ENCODE results near the gene TMEM270. TPM values are rescaled to one million over a fixed set of nuclear protein-coding genes. Genes with fewer than 3 reads are reported as not detected.
"Not testable (repeated sequence)": the region's sequence is repeated elsewhere in the genome, so short reads cannot be mapped to it uniquely, and the experiment has no call there.

TMEM270 gene
- total RNA-seq, 1 donor from 2014 or later = not detected

- peaks cover 13% of the 10 kb centered on the region for H3K27me3 Mint-ChIP-seq (ENCODE audit: unreplicated experiment)
- TF ChIP-seq CTCF (IDR thresholded peaks at IDR 0.05; ENCODE audit: partially characterized antibody, unreplicated experiment) = no peak
- peaks cover 2% of the 10 kb centered on the region for H3K9me3 Mint-ChIP-seq (ENCODE audit: unreplicated experiment)
- no peak overlapping the region for H3K4me3 Mint-ChIP-seq (ENCODE audit: unreplicated experiment)
- H3K4me1 Mint-ChIP-seq (ENCODE audit: low read depth, unreplicated experiment) = peaks cover 1% of the 10 kb centered on the region
- H3K27ac Mint-ChIP-seq (ENCODE audit: unreplicated experiment) = no peak overlapping the region
- no peak for DNase-seq
- no peaks in the 10 kb centered on the region for H3K36me3 Mint-ChIP-seq (ENCODE audit: unreplicated experiment)
Measured at GRCh38 chr7:73820013-73820412, 40.9 kb upstream of the TMEM270 start.

- H3K9me3 Mint-ChIP-seq (ENCODE audit: unreplicated experiment); H3K4me1 Mint-ChIP-seq (ENCODE audit: low read depth, unreplicated experiment); H3K27ac Mint-ChIP-seq (ENCODE audit: unreplicated experiment); DNase-seq; H3K36me3 Mint-ChIP-seq (ENCODE audit: unreplicated experiment); H3K4me3 Mint-ChIP-seq (ENCODE audit: unreplicated experiment): not testable (repeated sequence)
- peaks cover 12% of the 10 kb centered on the region for H3K27me3 Mint-ChIP-seq (ENCODE audit: unreplicated experiment)
Measured at GRCh38 chr7:73821597-73822285, 39.2 kb upstream of the TMEM270 start.

DNA sequence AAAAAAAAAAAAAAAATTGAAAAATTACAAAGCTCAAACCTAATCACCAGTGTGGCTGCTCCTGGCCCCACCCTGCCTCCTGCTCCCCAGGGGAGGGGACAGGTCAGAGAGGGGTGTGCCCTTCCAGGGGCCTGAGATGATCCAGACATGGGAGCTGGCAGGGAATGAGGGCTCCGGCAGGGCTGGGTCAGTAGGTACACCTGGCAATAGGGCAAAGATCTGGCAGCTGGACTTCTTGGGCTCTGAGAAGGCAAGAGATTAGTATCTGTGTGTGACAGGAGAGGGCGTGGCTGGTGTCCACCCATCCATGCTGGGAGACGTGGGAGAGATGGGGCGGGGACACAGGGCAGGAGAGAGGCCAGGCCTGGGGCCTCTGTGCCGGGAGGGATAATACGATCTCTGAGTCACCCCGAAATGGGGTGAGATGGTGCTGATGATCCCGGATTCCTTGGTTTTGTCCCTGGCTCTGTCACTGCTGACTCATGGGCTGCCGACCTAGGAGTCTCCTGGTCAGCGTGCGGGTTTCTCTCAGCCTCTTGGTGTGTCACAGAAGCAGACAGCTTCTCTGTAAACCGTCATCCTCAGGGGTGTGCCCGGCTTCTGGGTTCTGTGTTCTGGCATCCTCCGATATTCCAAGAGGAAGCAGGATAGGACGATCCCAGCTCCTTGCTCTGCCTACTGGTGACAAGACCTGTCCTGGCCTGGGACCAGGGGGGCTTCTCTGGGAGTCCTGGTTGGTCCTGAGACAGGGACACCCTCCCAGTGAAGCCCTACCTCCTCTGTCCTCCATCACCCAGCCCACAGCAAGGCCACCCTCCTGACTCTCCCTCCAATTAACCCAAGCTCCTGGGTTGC lies 38.4 kb upstream of the TMEM270 start:
- no peak for TF ChIP-seq CTCF (IDR thresholded peaks at IDR 0.05; ENCODE audit: partially characterized antibody, unreplicated experiment)
- no peaks in the 10 kb centered on the region for H3K36me3 Mint-ChIP-seq (ENCODE audit: unreplicated experiment)
- DNase-seq = no peak
- no peak overlapping the region for H3K4me3 Mint-ChIP-seq (ENCODE audit: unreplicated experiment)
- H3K9me3 Mint-ChIP-seq (ENCODE audit: unreplicated experiment) = peaks cover 2% of the 10 kb centered on the region
- H3K27me3 Mint-ChIP-seq (ENCODE audit: unreplicated experiment) = peaks cover 13% of the 10 kb centered on the region
- H3K4me1 Mint-ChIP-seq (ENCODE audit: low read depth, unreplicated experiment) = peaks cover 1% of the 10 kb centered on the region
- H3K27ac Mint-ChIP-seq (ENCODE audit: unreplicated experiment) = no peak overlapping the region

GRCh38 chr7:73823257-73823656 lies 37.7 kb upstream of the TMEM270 start:
- no peak for TF ChIP-seq CTCF (IDR thresholded peaks at IDR 0.05; ENCODE audit: partially characterized antibody, unreplicated experiment)
- peaks cover 13% of the 10 kb centered on the region for H3K27me3 Mint-ChIP-seq (ENCODE audit: unreplicated experiment)
- DNase-seq = no peak
- H3K4me3 Mint-ChIP-seq (ENCODE audit: unreplicated experiment) = no peak overlapping the region
- H3K27ac Mint-ChIP-seq (ENCODE audit: unreplicated experiment) = no peak overlapping the region
- no peaks in the 10 kb centered on the region for H3K36me3 Mint-ChIP-seq (ENCODE audit: unreplicated experiment)
- H3K4me1 Mint-ChIP-seq (ENCODE audit: low read depth, unreplicated experiment) = peaks cover 7% of the 10 kb centered on the region
- H3K9me3 Mint-ChIP-seq (ENCODE audit: unreplicated experiment) = peaks cover 2% of the 10 kb centered on the region

DNA sequence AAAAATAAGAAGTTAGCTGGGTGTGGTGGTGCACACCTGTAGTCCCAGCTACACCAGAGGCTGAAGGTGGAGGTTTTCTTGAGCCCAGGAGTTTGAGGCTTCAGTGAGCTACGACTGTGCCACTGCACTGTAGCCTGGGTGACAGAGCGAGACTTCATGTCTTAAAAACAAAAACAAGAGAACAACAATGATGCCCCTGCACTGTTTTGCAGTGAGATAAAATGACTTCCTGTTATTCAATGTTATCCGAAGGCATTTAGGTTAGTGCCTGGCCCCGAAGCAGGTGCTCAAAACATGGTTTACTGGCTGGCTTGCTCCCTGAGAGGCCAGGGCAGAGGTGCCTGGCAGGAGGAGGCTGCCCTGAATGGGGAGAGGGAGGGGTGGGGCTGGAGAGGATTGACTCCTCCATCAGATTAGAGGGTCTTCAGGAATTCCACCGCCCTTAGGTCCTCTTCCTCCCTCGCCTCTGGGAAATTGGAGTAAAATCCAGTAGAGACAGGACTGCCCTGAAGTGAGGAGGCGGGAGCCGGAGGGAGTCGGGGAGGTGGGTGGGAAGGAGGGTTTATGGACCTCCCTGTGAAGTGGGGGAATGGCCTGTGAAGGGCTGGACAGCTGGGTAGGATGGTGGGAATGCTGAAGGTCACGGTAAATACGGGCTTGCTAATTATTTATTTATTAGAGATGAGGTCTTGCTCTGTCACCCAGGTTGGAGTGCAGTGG lies 36.9 kb upstream of the TMEM270 start:
- H3K27me3 Mint-ChIP-seq (ENCODE audit: unreplicated experiment) = peaks cover 13% of the 10 kb centered on the region
- no peak overlapping the region for H3K4me3 Mint-ChIP-seq (ENCODE audit: unreplicated experiment)
- no peak for TF ChIP-seq CTCF (IDR thresholded peaks at IDR 0.05; ENCODE audit: partially characterized antibody, unreplicated experiment)

More for the DNA sequence above, 36.9 kb upstream of the TMEM270 start:
- DNase-seq = no peak
- peaks cover 5% of the 10 kb centered on the region for H3K9me3 Mint-ChIP-seq (ENCODE audit: unreplicated experiment)
- H3K36me3 Mint-ChIP-seq (ENCODE audit: unreplicated experiment) = no peaks in the 10 kb centered on the region
- H3K4me1 Mint-ChIP-seq (ENCODE audit: low read depth, unreplicated experiment) = peaks cover 8% of the 10 kb centered on the region
- no peak overlapping the region for H3K27ac Mint-ChIP-seq (ENCODE audit: unreplicated experiment)
